Posterior cingulate gyrus (tissue), 11 donors: ENCODE results near the gene HOXD9.

Source experiments
- DNase-seq, 10 donors: peaks; one replicate each; pipeline versions ENCODE4 v3.0.0 to v3.0.0-alpha.2; 2020 to 2021; ENCODE audit warnings: mixed read lengths in 3 of 10
- intact Hi-C: fragments of 100-400 bp; cut with DNase I; formaldehyde crosslinking; loops from one replicate; pipeline ENCODE4 v1.15.1; 2023

Gene HOXD9

DNA sequence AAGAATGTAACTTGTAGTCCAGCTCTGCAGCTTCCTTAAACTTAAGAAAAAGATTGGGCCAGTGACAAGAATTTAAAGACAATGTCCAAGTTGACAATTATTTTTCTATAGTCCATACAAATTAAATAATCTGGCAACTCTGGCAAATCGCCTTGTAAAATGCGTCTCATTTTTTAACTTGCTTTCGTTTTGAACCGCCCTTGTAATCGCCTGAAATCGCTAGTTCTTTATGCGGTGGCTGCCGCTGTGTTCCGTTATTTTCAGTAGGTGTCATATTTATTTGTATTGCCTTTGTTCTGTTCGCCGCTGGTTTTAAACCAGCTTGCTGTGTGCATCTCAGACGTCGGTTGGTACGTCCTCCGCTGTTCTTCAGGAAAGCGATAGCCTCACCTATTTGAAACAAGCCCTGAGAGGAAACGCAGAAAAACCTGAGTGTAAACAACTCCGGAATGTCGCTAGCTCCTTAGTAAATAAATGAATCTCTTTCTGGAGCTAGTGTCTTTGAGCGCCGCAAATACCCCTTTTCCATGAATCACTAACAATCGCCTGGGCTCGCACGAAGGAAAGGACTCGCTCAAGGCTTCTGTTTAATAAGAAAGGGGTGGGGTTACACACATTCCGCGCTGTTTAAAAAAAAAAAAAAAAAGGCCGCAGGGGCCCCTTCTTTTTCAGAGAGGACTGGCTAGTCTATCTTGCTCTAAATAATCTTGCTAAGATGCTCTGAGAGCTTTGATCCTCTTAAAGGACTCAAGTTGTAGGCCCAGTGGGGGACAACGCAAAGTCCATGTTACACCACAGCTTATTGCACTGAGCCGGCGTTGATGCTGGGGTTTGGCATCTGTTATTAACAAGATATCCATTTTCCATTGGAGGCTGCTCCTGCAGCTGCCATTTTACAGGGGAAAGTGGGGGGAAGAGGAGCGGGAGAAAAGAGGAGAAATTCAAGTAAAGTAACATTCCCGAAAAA is 10.0 kb downstream of the HOXD9 start:
- no peak for DNase-seq
- intact Hi-C loops, result no loop called here

DNA sequence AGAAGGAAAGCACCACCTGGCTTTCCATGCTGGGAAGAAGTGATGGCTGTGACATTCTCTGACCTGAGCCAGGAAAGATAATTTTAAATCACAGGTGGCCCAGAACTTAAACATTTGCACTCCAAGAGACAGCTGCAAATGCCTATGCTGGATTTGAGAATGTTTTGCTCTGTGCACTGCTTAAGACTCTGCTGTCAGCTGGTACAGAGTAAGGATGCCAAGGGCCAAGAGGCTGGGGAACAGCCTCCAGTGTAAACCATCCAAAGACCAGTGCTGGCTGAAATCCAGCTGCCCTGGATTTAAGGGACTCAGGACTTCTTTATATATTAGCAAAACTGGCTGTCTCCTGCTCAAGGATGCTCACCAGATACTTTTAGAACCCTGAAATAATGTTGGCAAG is 10.9 kb downstream of the HOXD9 start:
- intact Hi-C loops, result no loop called here
- DNase-seq, result no peak

DNA sequence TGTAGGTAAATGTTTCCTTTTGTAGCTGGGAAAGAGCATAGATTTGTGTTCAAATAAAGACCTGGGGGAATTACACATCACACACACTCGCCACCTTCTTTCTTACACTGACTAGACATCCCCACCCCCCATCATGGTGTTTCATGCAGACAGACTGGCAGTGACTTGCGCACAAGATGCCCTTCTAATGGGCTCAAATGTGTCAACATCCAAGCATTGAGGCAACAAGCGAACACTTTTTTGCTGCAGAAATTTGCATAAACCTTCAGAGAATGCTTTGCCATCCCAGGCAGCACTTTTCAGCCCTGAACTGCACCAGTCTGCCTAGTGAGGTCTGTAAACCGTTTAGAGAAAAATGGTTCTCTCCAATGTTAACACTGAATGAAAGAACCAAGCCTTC is 11.5 kb downstream of the HOXD9 start:
- intact Hi-C loops, result no loop called here
- DNase-seq, result no peak

DNA sequence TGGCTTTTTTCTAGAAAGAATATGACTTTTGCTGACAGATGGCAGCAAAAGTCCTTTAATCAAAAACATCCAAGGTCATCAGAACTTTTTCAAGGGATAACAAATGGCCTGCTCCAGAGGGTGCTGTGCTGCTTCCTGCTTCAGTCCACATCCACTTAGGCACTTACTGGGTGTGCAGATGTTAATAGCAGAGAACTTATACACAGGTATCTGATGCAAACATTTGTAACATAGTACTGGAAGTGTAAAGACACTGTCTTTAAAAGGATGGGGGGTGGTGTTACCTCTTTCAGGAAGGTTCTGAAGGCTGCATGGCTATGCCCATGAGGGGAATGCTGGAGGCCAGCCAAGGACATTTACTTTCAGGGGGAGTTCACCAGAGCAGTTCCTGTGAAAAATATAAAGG is 12.5 kb downstream of the HOXD9 start:
- intact Hi-C loops, result no loop called here
- no peak for DNase-seq

DNA sequence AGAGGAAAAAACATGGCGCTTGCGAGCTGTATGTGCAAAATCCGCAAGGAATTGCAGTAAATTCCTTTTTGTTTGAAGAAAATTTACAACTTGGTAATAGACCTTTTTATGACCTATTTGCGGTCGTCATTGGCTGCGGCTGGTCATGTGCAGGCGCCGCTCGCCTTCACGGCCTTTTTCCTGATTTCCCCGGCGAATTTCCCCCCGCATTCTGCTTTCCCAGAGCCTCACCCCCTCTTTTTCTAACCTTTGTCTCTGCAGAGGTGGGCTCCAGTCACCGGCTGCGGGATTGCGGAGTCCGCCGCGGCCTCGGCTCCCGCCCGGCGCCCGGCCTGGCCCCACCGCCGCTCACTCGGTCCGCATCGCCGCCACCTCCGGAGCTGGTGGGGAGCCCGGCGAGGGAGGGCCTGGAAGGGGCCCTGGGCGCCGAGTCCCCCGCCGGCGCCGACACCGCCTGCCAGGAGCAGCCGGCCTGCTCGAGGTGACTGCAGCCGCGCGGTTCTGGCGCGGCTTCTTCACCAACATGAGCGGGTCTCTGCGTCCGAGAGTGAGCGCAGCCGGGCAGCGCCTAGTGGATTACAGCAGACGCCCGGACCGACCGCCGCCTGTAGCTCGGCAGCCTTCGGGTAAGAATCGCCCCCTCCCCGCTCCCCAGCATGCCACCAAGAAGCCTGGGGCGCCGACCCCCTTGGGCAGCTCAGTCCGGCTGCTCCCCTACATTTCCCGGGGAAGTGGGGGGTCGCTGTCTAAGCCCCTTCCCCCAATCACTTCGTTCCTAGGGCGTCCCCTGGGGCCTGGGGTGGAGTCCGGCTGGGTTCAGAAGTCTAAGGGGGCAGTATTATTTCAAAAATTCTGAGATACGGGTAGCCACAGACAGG is 14.1 kb downstream of the HOXD9 start:
- intact Hi-C loops, result no loop called here
- no peak for DNase-seq

DNA sequence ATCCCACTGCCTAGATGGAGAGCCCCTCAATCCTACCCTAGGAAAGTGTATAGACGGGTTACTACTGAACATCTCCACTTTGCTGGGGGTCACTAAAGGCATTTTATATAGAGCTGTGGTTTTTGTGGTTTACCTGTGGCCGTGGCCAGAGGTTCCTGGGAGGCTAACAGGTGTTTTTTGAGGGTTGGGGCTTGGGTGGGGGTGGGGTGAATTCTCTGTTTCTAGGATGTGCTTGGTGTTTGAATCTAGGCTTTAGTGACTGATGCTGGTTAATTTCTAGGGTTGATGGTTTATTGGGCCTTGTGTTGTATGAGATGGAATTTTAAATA is 14.7 kb downstream of the HOXD9 start:
- intact Hi-C loops, result no loop called here
- no peak for DNase-seq

DNA sequence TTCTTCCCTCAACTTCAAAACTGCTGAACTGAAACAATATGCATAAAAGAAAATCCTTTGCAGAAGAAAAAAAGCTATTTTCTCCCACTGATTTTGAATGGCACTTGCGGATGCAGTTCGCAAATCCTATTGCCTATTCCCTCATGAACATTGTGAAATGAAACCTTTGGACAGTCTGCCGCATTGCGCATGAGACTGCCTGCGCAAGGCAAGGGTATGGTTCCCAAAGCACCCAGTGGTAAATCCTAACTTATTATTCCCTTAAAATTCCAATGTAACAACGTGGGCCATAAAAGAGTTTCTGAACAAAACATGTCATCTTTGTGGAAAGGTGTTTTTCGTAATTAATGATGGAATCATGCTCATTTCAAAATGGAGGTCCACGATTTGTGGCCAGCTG is 15.4 kb downstream of the HOXD9 start:
- intact Hi-C loops, result no loop called here
- DNase-seq, result no peak

DNA sequence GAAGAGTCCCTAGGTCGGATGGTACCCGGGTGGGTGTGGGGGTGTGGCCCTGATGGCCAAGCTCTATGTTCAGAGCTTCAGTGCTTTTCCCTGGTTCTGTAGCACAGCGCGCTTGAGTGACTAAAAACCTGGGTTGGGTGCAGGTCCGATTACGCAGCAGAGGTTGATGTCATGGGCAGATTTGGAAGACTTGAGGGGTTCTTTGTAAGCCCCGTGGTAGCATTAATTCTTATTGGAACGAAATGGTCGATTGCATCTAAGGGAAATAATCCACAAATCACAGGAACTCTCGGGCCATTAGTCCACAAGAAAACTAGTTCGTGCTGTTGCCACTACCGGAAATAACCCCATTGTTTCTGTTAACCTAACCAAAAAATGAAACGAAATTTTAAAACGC is 16.0 kb downstream of the HOXD9 start:
- no peak for DNase-seq
- intact Hi-C loops, result no loop called here

DNA sequence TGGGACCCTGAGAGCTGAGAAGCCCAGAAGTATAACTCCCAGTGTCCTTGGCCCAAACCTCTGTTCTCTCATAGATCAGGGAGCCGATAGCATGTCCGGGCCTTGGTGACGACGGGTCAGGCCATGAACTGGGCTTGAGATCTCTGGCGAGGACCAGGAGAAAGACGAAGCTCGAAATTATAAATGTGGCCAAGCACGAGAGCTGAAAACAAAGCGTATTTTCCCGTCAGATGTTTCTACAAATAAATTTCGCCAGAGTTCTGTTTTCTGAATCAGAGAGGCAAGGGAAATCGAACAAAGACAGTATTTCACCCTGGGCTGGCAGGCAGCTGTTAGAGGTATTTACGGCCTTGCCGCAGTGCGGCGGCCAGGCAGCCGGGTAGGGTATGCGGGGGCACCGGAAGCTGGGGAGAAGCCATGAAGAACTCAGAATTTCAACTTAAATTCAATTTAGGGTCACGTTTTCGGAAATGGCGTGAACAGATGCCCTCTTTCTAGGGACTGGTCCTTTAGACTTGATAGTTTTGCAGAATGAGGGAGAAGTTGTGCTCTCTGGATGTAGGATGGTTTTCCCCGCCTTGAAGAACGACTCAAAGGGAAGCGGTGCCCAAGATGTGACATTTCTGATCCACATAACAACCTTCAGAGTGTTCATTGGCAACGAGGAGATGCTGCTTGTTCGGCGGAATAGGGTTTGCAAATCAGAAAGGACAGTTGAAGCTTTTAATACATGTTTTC is 16.6 kb downstream of the HOXD9 start:
- intact Hi-C loops, result no loop called here

DNA sequence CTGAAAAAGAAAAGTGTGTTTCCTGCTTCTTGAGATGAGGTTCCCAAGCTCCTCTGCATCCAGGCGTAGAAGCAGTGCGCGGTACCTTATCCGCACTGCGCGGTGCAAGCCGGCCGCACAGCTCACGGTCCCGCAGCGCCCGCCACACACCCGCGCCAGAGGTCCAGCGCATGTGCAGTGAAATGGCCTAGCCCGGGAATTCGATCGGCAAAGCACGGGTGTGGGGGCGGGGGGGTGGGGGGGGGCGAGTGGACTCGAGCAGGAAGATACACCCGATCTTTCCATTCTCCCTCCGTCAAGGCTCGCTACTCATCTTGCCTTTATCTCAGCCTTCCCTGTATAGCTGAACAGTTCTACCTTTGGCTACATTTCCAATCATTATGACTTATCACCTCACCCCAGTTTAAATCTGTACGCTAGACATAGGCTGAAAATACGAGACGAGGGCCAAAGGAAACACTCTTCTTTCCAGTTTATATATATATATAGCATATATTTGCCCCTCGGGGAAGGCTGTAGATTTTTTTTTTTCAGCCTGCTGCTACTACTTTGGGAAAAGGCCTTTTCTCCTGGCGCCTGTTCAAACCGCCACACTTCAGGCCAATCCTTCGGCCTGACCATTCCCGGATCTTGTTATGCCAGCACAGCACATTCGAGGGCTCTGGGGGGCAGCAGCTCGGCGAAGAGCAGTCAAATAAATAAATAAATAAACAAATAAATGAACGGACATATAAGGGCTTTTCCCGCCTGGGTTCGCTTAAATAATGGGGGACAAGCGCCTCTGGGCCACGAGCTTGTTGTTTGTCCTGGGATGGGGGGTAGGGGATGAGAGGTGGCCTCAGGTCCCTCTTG is 17.4 kb downstream of the HOXD9 start:
- intact Hi-C loops, result loop anchor here (1.0 to 5.0 kb wide), 4 partner anchors 315 to 677 kb away; no protein-coding TSS in a partner anchor
- DNase-seq, result no peak

More for the DNA sequence above, 16.6 kb downstream of the HOXD9 start:
- no peak for DNase-seq

DNA sequence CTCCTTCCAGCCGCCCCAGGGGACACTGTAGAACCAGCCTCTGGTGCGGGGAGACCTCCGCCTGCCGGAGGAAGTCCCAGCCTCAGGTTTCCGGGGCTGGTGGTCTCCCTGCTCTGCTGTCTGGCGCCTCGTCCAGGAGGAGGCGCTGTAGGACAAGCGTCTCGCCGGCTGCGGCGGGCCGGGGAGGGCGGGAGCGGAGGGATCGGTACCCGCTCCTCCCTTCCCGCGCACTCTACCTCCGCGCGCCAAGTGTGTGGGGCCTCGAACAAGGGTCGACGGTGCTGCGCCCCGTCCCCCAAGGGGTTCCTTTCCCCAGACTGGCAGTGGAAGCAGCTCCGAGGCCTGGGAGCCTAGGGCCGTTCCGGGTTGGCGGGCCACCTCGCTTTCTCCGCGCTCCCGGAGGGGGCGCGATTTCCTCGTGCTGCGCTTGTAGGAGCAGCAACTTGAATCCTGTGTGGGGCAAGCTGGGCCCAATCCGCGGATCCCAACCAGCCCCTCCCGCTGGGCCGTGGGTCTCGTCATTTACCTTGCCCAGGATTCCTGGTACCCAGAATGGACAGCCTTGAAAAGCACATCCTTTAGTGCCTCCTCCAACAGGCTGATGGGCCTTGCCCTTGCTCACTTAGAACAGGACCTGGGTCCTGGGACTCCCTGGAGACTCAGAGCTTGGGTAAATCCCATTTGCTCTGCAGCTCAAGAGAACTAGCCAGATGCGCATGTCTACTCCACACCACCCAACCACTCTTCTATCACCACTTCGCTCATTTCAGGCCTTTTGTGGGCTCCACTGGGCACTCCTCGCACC is 18.2 kb downstream of the HOXD9 start:
- DNase-seq, result peak in 8 of 10 donors; percentile 31 to 95 (median 68)
- intact Hi-C loops, result loop anchor here (1.0 to 5.0 kb wide), 4 partner anchors 315 to 677 kb away; no protein-coding TSS in a partner anchor

DNA sequence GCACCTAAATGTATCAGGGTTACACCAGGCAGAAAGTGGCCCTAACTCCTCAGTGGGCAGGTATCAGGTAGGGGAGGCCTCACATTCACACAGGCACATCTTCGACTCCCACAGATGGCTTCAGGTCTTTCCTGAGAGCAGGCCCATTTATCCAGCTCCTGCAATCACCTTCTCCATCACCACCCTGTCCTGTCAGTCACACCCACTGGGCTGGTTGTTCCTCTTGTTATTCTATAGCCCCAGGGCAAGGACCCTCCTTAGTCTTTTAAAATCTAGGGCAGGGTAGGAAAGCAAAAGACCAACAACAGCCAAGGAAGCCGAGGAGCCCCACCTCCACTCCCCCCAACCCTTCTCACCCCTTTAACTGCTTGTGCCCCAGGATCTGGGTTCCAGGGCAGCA is 19.8 kb downstream of the HOXD9 start:
- intact Hi-C loops, result loop anchor here (5.0 kb wide), 2 partner anchors 495 to 675 kb away; no protein-coding TSS in a partner anchor

DNA sequence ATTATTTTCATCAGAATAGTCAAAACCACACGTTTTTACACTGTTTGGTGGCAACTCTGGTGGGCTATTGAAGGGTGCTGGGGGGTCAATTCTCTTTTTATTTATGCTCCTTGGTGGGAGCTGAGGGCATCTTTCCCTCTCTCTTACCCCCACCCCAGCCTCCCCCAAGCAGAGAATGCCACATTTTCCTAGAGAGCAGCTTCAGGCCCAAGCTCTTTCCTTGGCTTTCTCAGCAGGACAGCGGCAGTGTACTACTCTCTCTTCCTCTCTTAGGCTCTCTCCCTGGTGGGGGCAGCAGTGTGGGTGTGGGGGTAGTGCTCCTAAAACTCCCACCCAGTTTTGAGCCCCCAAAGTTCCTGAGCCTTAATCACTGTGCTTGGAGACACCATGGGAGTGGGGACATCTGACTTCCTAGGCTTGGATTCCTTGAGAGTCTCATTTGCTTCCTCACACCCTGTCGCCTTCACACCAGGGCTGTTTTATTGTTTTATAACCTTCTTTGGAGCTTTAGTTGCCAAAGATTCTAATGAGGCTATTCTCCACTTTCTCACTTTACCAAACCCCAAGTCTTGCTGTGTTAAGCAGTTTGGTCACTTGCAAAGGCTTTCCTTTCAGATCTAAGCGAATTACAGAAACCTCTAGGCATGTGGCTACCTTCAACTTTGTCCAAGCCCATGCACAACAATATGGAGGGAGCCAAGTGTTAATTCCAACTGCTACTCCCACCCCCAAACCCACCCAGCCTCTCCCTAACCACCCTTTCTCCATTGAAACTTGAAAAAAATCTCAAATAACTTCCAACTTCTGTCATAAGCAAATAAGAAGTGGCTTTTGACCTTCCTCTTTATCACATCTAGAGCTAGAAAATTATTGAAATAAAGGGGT is 22.8 kb downstream of the HOXD9 start:
- DNase-seq, result no peak

More for the DNA sequence above, 19.8 kb downstream of the HOXD9 start:
- DNase-seq, result no peak

DNA sequence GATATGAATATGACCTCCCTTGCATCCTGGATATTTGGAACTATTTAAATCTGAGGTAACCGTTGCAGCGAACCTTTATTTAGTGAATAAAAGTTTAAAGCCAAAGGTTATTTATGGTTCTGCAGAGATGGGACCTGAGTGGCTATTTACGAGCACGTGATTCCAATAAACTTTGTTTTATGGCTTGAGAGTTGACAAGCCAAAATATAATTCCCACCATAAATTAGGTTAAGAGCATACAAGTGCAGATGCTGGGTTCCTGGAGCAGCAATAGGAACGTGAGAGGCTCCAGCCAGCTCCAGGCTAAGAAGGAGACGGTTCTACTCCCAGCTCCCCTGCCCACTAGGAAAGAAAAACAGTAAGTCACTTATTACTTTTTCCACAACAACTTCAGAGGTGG is 23.6 kb downstream of the HOXD9 start:
- no peak for DNase-seq
- intact Hi-C loops, result no loop called here

More for the DNA sequence above, 22.8 kb downstream of the HOXD9 start:
- intact Hi-C loops, result no loop called here

DNA sequence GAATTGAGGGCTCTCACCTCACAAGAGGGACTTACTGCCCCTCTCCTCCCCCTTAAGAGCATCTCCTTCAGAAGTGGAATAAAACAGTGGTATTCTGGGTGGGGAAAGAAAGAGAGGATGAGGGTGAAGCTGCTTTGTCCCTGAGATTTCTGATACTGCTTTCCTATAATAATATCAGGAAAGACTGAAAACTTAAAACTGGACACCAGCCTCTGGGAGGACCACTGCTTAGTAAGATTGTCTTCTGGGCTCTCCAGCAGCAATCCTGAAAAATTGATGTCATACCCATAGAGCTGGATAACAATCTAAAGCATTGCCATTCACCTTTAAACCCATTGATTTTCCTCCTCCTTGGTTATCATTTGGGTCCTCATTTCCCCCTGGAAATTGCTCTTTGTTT is 24.1 kb downstream of the HOXD9 start:
- no peak for DNase-seq
- intact Hi-C loops, result no loop called here

DNA sequence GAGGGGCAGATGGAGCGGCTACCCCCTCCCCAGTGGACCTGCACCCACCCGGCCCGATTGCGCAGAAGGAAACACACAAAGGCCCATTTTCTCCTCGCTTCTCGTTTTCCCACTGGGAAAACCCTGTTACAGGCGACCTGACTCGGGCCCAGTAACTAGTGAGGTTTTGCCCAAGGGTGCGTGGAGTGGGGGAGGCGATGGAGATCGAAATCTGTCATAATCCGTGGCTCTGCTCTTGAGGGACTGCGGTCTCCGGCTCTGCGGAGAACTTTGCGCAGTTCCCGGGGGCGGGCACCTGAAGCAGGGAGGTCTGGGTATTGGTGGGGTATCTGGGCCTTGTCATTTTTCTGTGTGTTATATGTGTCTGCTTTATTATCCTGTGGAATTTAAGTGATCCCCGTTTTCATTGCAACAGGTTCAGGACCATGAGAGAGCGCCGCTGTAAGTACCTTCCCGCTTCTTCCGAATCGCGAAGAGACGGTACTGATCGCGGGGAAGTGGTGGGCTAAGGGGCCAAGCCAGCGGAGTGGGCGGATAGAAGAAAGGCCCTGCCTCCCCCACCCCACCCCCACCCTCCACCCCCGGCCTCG is 24.8 kb downstream of the HOXD9 start:
- no peak for DNase-seq
- intact Hi-C loops, result no loop called here

DNA sequence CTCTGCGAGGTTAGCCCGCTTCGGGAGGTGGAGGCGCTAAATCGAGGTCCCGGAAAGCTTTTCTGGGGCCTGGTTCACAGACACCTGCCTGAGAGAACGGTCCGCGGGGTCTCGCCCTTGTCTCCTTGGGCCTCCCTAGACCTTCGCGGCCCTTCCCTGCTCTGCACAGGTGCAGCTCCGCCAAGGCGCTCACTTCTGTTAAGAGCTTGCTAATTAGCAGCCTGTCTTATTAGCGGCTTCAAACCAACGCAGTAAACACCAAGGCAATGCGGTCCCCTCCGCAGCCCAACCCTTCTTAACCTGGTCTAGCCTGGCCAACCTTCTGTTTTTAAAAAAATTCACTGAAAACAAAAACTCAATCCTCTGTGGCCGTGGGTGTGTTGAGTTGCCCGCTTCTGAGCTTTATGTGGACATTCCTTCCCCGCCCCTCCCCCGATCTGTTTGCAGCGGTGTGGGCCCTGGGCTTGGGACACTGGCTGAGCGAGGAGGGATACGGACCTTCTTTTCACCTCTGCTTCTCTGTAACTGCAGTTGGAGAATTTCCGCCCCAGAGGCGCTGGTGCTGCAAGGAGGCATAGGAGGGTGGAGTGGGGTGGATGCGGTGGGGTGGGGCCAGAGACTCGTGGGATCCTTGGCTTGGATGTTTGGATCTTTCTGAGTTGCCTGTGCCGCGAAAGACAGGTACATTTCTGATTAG is 25.4 kb downstream of the HOXD9 start:
- intact Hi-C loops, result no loop called here
- DNase-seq, result no peak
